Measurements from ENCODE around the gene ISLR.
"Not testable (repeated sequence)": the region's sequence is repeated elsewhere in the genome, so short reads cannot be mapped to it uniquely, and the experiment has no call there.

- TF ChIP-seq SMC3 (IDR thresholded peaks at IDR 0.05; ENCODE audit: low read depth, low read length); RAD21 (IDR thresholded peaks at IDR 0.05; ENCODE audit: low read length); CEBPB (IDR thresholded peaks at IDR 0.05; ENCODE audit: low read depth, low read length): not testable (repeated sequence)
These were observed 11.3 kb upstream of the ISLR start for GRCh38 chr15:74162195-74162536.
